ENCODE measurements around the gene RGS13.
"Not testable (repeated sequence)": the region's sequence is repeated elsewhere in the genome, so short reads cannot be mapped to it uniquely, and the experiment has no call there.

Gene RGS13

GRCh38 chr1:192678099-192678498, 42.2 kb downstream of the RGS13 start:
- no peak for DNase-seq
- TF ChIP-seq POLR2A (IDR thresholded peaks at IDR 0.05; ENCODE audit: low read length) (no peak), GATA1 (IDR thresholded peaks at IDR 0.05; ENCODE audit: low read depth, low read length) (no peak)

GRCh38 chr1:192682335-192682734, 46.4 kb downstream of the RGS13 start:
- TF ChIP-seq GATA1 (IDR thresholded peaks at IDR 0.05; ENCODE audit: low read depth, low read length) (no peak), POLR2A (IDR thresholded peaks at IDR 0.05; ENCODE audit: low read length) (no peak)
- DNase-seq: no peak

- DNase-seq: not testable (repeated sequence)
These were observed 47.1 kb downstream of the RGS13 start for GRCh38 chr1:192683081-192683480.

- no peak for DNase-seq
- TF ChIP-seq POLR2A (IDR thresholded peaks at IDR 0.05; ENCODE audit: low read length): no peak
- no peak for TF ChIP-seq GATA1 (IDR thresholded peaks at IDR 0.05; ENCODE audit: low read depth, low read length)
These were observed 53.5 kb downstream of the RGS13 start for GRCh38 chr1:192689459-192689858.

GRCh38 chr1:192691041-192691440, 55.1 kb downstream of the RGS13 start:
- no peak for TF ChIP-seq GATA1 (IDR thresholded peaks at IDR 0.05; ENCODE audit: low read depth, low read length)
- no peak for TF ChIP-seq POLR2A (IDR thresholded peaks at IDR 0.05; ENCODE audit: low read length)
- no peak for DNase-seq

- TF ChIP-seq POLR2A (IDR thresholded peaks at IDR 0.05; ENCODE audit: low read length): no peak
- no peak for TF ChIP-seq GATA1 (IDR thresholded peaks at IDR 0.05; ENCODE audit: low read depth, low read length)
- DNase-seq: no peak
These were observed 60.1 kb downstream of the RGS13 start for GRCh38 chr1:192696082-192696481.

GRCh38 chr1:192697771-192698170, 61.8 kb downstream of the RGS13 start:
- TF ChIP-seq GATA1 (IDR thresholded peaks at IDR 0.05; ENCODE audit: low read depth, low read length): no peak
- no peak for TF ChIP-seq POLR2A (IDR thresholded peaks at IDR 0.05; ENCODE audit: low read length)
- DNase-seq: no peak

GRCh38 chr1:192698731-192699130, 62.8 kb downstream of the RGS13 start:
- no peak for TF ChIP-seq POLR2A (IDR thresholded peaks at IDR 0.05; ENCODE audit: low read length)
- TF ChIP-seq GATA1 (IDR thresholded peaks at IDR 0.05; ENCODE audit: low read depth, low read length): no peak

GRCh38 chr1:192700834-192701271, 64.9 kb downstream of the RGS13 start:
- DNase-seq: no peak
- TF ChIP-seq GATA1 (IDR thresholded peaks at IDR 0.05; ENCODE audit: low read depth, low read length) (no peak), POLR2A (IDR thresholded peaks at IDR 0.05; ENCODE audit: low read length) (no peak)

More at GRCh38 chr1:192698731-192699130, 62.8 kb downstream of the RGS13 start:
- DNase-seq: peak in 1 of 2 experiments; percentile 2

GRCh38 chr1:192702212-192702902, 66.4 kb downstream of the RGS13 start:
- DNase-seq: no peak
- no peak for TF ChIP-seq POLR2A (IDR thresholded peaks at IDR 0.05; ENCODE audit: low read length)
- TF ChIP-seq GATA1 (IDR thresholded peaks at IDR 0.05; ENCODE audit: low read depth, low read length): no peak

- DNase-seq: no peak
These were observed 67.6 kb downstream of the RGS13 start for GRCh38 chr1:192703283-192704206.

GRCh38 chr1:192705510-192705909, 69.6 kb downstream of the RGS13 start:
- TF ChIP-seq GATA1 (IDR thresholded peaks at IDR 0.05; ENCODE audit: low read depth, low read length) (no peak), POLR2A (IDR thresholded peaks at IDR 0.05; ENCODE audit: low read length) (no peak)
- DNase-seq: no peak

More at GRCh38 chr1:192703283-192704206, 67.6 kb downstream of the RGS13 start:
- TF ChIP-seq POLR2A (IDR thresholded peaks at IDR 0.05; ENCODE audit: low read length): no peak
- no peak for TF ChIP-seq GATA1 (IDR thresholded peaks at IDR 0.05; ENCODE audit: low read depth, low read length)

- DNase-seq: no peak
- no peak for TF ChIP-seq GATA1 (IDR thresholded peaks at IDR 0.05; ENCODE audit: low read depth, low read length)
- no peak for TF ChIP-seq POLR2A (IDR thresholded peaks at IDR 0.05; ENCODE audit: low read length)
These were observed 71.0 kb downstream of the RGS13 start for GRCh38 chr1:192706936-192707335.

GRCh38 chr1:192707978-192708547, 72.1 kb downstream of the RGS13 start:
- TF ChIP-seq POLR2A (IDR thresholded peaks at IDR 0.05; ENCODE audit: low read length) (no peak), GATA1 (IDR thresholded peaks at IDR 0.05; ENCODE audit: low read depth, low read length) (no peak)
- DNase-seq: no peak

Data from erythroblast (primary cell).